Activated T-cell treated with anti-CD3 and anti-CD28 coated beads, Interleukin-2, amount 50 U/mL, for 4 hours (primary cell): ENCODE results near the gene THBS2. TPM values are rescaled to one million over a fixed set of nuclear protein-coding genes. Genes with fewer than 3 reads are reported as not detected.
"Not testable (repeated sequence)": the region's sequence is repeated elsewhere in the genome, so short reads cannot be mapped to it uniquely, and the experiment has no call there.

Source experiments
- ATAC-seq, 2 donors: fragments of 200-7000 bp; cut with Tn5 transposase; one replicate each; pipeline ENCODE4 v1.10.0; 2021
- DNase-seq: peaks from one replicate; pipeline ENCODE4 v3.0.0-alpha.2; 2020
- H3K27me3 Mint-ChIP-seq: one replicate; pipeline ENCODE4 v1.8.0; 2021; ENCODE audit warnings: low read depth, mixed read lengths
- H3K36me3 Mint-ChIP-seq: one replicate; pipeline ENCODE4 v1.8.0; 2022; ENCODE audit warnings: mixed read lengths; ENCODE audit not compliant: insufficient read depth
- H3K4me1 Mint-ChIP-seq: one replicate; pipeline ENCODE4 v1.8.0; 2021; ENCODE audit warnings: low read depth, mixed read lengths
- H3K4me3 Mint-ChIP-seq: one replicate; pipeline ENCODE4 v1.8.0; 2021; ENCODE audit warnings: mild to moderate bottlenecking, moderate library complexity, mixed read lengths
- H3K9me3 Mint-ChIP-seq: one replicate; pipeline ENCODE4 v1.8.0; 2021; ENCODE audit warnings: mixed read lengths
- total RNA-seq, 3 donors: library from RNA; stranded (reverse); gene quantifications; one replicate each; pipeline ENCODE4 v1.2.1, GENCODE V29; 2021

The THBS2 gene
- total RNA-seq, 3 donors from 2014 or later: 0.05 to 0.18 TPM; not detected in 1

DNA sequence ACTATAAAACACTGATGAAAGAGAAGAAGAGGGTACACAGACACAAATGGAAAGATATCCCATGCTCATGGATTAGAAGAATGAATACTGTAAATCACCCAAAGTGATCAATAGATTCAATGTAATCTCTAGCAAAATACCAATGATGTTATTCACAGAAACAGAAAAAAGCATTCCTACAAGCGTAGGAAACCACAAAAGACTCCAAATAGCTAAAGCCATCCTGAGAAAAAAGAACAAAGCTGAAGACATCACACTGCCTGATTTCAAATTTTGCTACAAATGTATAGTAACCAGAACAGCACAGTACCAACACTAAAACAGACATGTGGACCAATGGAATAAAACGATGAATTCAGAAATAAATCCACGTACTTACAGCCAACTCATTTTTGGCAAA lies 43.0 kb downstream of the THBS2 start:
- peaks cover 6% of the 10 kb centered on the region for H3K36me3 Mint-ChIP-seq
- no peaks in the 10 kb centered on the region for H3K27me3 Mint-ChIP-seq
- H3K4me1 Mint-ChIP-seq: peaks cover 9% of the 10 kb centered on the region
- ATAC-seq (no peak), DNase-seq (no peak)
- H3K9me3 Mint-ChIP-seq: peaks cover 37% of the 10 kb centered on the region
- H3K4me3 Mint-ChIP-seq: no peak overlapping the region

DNA sequence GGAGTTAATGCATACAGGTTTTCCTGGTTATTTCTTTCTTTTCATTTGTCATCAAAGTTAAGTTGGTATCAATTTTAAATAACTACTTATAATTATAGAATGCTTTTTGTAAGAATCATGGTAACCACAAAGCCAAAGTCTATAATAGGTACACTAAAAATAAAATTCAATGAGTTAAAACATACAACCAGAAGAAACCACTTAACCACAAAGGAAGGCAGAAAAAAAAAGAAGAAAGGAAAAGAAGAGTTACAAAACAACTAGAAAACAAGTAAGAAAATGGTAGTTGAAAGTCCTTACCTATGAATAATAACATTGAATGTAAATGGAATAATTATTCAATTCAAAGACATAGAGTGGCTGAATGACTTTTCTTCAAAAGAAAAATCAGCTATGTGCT lies 45.6 kb downstream of the THBS2 start:
- ATAC-seq (no peak), DNase-seq (no peak)
- H3K27me3 Mint-ChIP-seq: no peaks in the 10 kb centered on the region
- H3K36me3 Mint-ChIP-seq: peaks cover 6% of the 10 kb centered on the region
- H3K4me3 Mint-ChIP-seq: no peak overlapping the region
- peaks cover 37% of the 10 kb centered on the region for H3K9me3 Mint-ChIP-seq
- H3K4me1 Mint-ChIP-seq: peaks cover 7% of the 10 kb centered on the region

DNA sequence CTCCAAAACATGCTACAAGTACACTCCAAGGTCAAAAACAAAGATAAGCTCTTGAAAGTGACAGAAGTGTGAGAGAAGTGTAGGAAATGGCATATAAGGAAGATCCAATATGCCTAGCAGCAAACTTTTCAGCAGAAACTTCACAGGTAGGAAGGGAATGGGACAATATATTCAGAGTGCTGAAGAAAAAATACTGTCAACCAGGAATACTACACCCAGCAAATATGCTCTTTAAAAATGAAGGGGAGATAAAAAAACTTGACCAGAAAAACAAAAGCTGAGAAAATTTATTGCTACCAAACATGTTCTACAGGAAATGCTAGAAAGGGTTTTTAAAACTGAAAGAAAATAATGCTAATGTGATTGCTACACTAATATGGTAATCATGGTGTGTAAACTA lies 46.2 kb downstream of the THBS2 start:
- Mint-ChIP-seq H3K36me3 (peaks cover 6% of the 10 kb centered on the region), H3K4me3 (no peak overlapping the region), H3K4me1 (peaks cover 7% of the 10 kb centered on the region), H3K27me3 (no peaks in the 10 kb centered on the region), H3K9me3 (peaks cover 37% of the 10 kb centered on the region)
- ATAC-seq (no peak), DNase-seq (no peak)

DNA sequence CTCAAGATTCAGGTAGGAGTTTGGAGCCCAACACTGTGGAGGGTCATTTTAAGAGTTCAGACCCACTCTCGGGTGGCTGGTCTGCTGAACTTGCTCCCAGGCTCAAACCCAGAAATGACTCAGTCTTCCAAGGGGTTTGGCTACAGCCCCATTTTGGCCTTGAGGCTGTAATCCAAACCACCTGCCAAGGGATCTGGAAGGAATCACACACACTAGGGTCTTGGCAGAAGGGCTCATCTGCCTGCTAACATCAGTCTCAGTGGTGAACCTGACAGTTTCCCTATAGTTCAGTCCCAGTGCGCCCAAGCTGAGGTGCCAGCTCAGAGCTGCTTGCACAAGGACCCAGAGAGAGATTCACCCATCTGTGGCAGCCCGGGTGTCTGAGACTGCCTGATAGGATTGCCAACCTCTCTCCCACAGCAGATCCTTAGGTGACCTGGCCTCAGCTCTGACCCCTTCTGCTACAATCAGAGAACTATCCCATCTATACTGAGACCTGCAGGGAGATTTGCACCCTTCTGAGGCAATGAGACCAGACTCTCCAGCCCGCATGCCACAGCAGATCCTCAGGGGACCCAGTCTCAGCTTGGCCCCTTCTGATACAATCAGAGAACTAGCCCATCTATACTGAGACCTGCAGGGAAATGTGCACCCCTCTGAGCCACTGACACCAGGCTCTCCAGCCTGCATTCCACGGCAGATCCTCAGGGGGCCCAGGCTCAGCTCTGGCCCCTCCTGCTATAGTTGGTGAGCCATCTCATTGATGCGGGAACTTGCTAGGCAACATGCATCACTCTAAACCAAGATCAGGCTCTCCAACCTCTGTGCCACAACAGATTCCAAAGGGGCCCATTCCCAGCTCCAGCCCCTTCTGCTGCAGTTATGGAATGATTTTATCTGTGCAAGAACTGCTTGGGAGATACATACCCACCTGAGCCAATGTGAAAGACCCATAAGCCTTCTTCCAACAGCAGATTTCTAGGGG lies 48.2 kb downstream of the THBS2 start:
- H3K9me3 Mint-ChIP-seq: peaks cover 28% of the 10 kb centered on the region
- DNase-seq (no peak), ATAC-seq (no peak)
- peaks cover 6% of the 10 kb centered on the region for H3K36me3 Mint-ChIP-seq
- peaks cover 1% of the 10 kb centered on the region for H3K4me1 Mint-ChIP-seq
- H3K27me3 Mint-ChIP-seq: no peaks in the 10 kb centered on the region
- no peak overlapping the region for H3K4me3 Mint-ChIP-seq

DNA sequence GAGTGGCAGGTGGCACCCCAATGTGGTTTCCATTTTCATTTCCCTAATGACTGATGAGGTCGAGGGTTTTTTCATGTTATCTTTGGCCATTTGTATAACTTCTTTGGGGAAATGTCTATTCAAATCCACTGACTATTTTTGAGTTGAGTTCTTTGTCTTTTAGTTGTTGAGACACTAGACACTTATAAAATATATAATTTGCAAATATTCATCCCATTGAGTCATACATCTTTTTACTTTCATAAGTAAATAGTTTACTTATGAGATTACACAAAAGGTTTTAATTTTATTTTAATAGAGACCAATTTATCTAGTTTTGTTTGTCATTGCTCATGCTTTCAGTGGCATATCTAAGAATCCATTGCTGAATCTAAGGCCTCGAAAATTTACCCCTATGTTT lies 49.5 kb downstream of the THBS2 start:
- Mint-ChIP-seq H3K4me3 (no peak overlapping the region), H3K36me3 (peaks cover 6% of the 10 kb centered on the region), H3K9me3 (peaks cover 21% of the 10 kb centered on the region), H3K27me3 (no peaks in the 10 kb centered on the region), H3K4me1 (peaks cover 1% of the 10 kb centered on the region)
- no peak for ATAC-seq
- DNase-seq: no peak

DNA sequence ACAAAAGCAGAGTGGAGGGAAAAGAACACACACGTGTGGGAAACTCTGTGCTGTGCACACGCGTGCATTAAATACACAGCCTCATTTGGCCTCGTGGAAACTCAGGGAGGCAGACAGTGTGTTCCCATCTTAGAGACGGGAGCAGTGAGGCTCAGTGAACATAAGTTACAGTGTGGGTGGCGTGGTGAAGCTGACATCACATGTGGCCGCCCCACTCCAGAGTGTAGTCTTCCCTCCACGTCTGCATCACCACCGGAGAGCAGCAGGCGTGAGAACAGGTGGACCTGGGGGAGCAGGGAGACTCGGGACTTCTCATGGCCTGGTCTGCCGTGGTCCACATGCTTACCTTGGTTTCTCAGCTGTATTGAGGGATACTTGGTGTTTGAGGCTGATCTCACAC lies 51.7 kb downstream of the THBS2 start:
- peaks cover 4% of the 10 kb centered on the region for H3K36me3 Mint-ChIP-seq
- H3K27me3 Mint-ChIP-seq: no peaks in the 10 kb centered on the region
- DNase-seq (no peak), ATAC-seq (no peak)
- H3K9me3 Mint-ChIP-seq: peaks cover 8% of the 10 kb centered on the region
- H3K4me3 Mint-ChIP-seq: no peak overlapping the region
- no peaks in the 10 kb centered on the region for H3K4me1 Mint-ChIP-seq

DNA sequence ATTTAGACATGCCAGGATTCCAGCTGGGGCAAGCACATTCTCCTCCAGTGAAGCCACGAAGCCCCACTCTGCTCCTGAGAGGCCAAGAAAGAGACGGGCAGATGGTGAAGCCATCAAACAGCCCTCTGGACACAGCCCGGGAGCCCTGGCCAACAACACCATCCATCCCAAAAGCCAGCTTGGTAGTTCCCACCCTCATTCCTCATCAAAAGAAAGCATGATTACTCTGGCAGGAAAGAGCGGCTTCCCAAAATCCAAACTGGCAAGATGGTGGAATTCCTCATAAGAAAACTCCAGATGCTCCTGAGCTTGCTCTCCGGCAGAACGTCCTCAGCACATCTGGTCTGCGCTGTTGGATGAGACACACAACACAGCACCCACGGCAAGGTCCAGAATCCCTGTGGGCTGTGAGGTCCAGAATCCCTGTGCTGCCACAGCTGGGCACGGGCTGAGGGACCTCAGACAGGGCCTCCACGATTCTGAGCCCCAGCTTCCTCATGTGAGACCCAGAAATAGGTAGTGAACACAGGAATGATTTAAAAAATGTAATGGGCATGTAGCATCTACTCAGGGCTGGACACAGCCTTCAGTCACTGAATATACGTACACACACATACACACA lies 52.6 kb downstream of the THBS2 start:
- H3K4me1 Mint-ChIP-seq: no peaks in the 10 kb centered on the region
- H3K36me3 Mint-ChIP-seq: no peaks in the 10 kb centered on the region
- DNase-seq (no peak), ATAC-seq (no peak)
- H3K27me3 Mint-ChIP-seq: no peaks in the 10 kb centered on the region
- H3K9me3 Mint-ChIP-seq: no peaks in the 10 kb centered on the region
- H3K4me3 Mint-ChIP-seq: no peak overlapping the region

DNA sequence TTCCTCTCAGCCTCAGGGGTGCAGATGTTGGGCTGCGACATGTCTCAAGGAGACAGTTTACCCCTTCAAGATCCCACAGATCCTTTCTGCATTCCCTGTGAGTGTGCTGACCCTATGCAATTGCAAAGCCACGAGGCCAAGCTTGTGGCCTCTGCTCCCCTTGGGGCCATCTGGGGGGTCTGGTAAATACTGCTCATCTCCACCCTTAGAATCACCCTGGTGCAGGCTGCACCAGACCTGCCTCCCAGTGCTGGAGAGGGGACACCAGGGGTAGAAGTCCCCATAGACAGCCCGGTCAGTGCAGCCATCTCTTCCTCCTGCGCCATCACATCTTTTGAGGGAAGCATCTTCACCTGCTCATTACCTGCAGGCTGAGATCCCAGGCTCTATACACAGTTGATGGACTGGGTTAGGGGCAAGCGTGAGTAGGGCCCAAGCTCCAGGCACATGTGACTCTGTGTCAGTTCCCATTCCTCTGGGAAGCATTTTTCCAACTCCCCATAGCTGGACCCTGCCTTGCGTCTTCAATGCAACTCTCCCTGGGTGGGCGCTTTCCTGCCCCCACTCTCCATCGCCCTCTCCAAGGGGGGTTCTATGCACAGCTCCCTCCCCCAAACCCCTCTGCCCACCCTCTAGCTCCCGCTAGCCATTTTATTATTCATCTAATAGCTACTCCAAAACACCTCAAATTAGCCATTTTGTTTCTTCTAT lies 53.9 kb downstream of the THBS2 start:
- H3K9me3 Mint-ChIP-seq: no peaks in the 10 kb centered on the region
- DNase-seq (no peak), ATAC-seq (no peak)
- H3K4me3 Mint-ChIP-seq: no peak overlapping the region
- H3K36me3 Mint-ChIP-seq: no peaks in the 10 kb centered on the region
- peaks cover under 1% of the 10 kb centered on the region for H3K27me3 Mint-ChIP-seq
- H3K4me1 Mint-ChIP-seq: no peaks in the 10 kb centered on the region

DNA sequence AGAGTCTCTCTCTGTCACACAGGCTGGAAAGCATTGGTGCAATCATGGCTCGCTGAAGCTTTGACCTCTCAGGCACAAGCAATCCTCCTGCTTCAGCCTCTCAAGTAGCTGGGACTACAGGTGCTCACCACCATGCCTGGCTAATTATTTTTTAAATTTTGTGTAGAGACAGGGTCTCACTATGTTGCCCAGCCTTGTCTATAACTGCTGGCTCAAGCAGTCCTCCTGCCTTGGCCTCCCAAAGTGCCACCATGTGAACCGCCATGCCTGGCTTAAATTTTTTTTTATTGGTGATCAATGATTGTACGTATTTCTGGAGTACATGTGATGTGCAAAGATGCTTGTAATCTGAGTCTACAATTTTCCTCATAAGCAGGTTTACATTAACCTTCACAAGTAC lies 54.8 kb downstream of the THBS2 start:
- H3K9me3 Mint-ChIP-seq: no peaks in the 10 kb centered on the region
- H3K36me3 Mint-ChIP-seq: no peaks in the 10 kb centered on the region
- H3K4me3 Mint-ChIP-seq: no peak overlapping the region
- no peaks in the 10 kb centered on the region for H3K4me1 Mint-ChIP-seq
- no peak for DNase-seq
- H3K27me3 Mint-ChIP-seq: peaks cover 3% of the 10 kb centered on the region
- no peak for ATAC-seq

DNA sequence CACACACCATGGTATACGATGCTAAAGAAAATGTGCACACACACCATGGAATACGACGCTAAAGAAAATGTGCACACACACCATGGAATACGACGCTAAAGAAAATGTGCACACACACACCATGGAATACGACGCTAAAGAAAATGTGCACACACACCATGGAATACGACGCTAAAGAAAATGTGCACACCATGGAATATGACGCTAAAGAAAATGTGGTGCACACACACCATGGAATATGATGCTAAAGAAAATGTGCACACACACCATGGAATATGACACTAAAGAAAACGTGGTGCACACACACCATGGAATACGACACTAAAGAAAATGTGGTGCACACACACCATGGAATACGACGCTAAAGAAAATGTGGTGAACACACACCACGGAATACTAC lies 55.7 kb downstream of the THBS2 start:
- H3K27me3 Mint-ChIP-seq: not testable (repeated sequence)

DNA sequence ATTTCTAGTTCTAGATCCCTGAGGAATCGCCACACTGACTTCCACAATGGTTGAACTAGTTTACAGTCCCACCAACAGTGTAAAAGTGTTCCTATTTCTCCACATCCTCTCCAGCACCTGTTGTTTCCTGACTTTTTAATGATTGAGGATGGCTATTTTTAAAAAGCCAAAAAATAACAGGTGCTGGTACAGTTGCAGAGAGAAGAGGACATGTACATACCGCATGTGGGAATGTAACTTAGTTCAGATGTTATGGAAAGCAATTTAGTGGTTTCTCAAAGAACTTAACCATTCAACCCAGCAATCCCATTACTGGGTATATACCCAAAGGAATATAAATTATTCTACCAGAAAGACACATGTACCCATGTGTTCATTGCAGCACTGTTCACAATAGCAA lies 57.4 kb downstream of the THBS2 start:
- H3K9me3 Mint-ChIP-seq, H3K4me1 Mint-ChIP-seq, H3K36me3 Mint-ChIP-seq, DNase-seq, H3K27me3 Mint-ChIP-seq, ATAC-seq, H3K4me3 Mint-ChIP-seq: not testable (repeated sequence)

More for the DNA sequence above, 55.7 kb downstream of the THBS2 start:
- not testable (repeated sequence) for ATAC-seq, DNase-seq, H3K4me3 Mint-ChIP-seq, H3K4me1 Mint-ChIP-seq, H3K36me3 Mint-ChIP-seq, H3K9me3 Mint-ChIP-seq

DNA sequence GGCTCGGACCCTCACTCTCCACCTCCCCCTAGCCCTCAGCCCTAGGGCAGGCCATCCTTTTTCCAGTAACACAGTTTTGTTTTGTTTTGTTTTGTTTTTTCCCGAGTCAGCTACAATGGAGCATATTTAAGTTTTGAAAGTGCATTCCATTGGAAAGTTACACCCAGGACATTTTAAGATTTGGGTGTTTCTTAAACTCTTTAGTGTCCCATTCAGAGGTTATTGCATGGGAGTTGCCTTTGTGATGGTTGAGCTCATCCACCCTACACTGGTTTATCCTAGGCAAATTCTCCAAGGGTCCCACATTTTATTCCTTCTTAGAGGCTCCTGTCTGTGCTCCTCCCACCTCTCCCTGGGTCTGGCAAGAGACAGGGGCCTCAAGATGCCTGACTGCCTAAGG lies 58.9 kb downstream of the THBS2 start:
- DNase-seq (no peak), ATAC-seq (no peak)
- H3K4me1 Mint-ChIP-seq: no peaks in the 10 kb centered on the region
- H3K27me3 Mint-ChIP-seq: peaks cover 6% of the 10 kb centered on the region
- no peaks in the 10 kb centered on the region for H3K36me3 Mint-ChIP-seq
- H3K4me3 Mint-ChIP-seq: no peak overlapping the region
- H3K9me3 Mint-ChIP-seq: no peaks in the 10 kb centered on the region

DNA sequence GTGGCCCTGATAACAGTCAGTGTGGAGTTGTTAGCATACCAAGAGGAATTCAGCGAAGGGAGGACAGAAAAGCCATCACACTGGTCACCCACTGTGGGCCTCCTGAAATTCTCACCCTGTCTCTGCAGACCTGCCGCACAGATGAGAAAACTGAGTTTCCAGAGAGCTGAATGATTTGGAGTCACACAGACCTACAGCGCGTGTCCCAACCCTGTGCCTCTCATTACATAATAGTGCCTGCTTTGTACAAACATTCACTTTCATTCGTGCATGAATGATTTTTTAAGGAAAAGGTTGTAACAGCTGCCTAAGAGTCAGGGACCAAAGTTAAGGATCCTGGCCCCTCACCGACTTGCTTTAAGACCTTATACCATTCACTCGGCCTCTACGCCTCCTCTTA lies 62.7 kb downstream of the THBS2 start:
- Mint-ChIP-seq H3K9me3 (no peaks in the 10 kb centered on the region), H3K4me3 (no peak overlapping the region), H3K4me1 (no peaks in the 10 kb centered on the region), H3K27me3 (peaks cover 6% of the 10 kb centered on the region), H3K36me3 (no peaks in the 10 kb centered on the region)
- ATAC-seq (no peak), DNase-seq (no peak)

DNA sequence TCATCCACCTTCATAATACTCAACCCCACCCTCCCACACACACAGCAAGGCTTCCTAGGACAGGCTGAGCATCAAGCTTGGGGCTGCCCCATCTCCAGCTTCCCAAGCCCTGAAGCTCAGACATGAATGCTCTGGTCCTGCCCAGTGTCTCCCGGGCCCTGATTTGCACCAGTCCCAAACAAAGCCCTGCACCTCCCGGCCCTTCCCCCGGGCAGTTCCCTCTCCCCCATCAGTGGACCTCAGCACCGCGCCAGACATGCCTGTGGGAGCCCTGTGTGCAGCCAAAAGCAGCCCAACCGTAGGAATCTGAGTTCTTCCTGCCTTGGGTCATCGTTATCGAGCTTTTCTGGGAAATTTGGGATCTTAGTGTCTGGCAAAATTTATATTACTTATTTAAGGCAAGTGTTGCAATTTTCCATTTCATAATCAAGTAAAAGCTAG lies 63.5 kb downstream of the THBS2 start:
- no peaks in the 10 kb centered on the region for H3K36me3 Mint-ChIP-seq
- H3K4me1 Mint-ChIP-seq: no peaks in the 10 kb centered on the region
- ATAC-seq: no peak
- no peak overlapping the region for H3K4me3 Mint-ChIP-seq
- H3K9me3 Mint-ChIP-seq: no peaks in the 10 kb centered on the region
- DNase-seq: no peak
- peaks cover 6% of the 10 kb centered on the region for H3K27me3 Mint-ChIP-seq
